ENCODE results near the gene WEE1.
A peak's percentile ranks its signal among the peaks of the same experiment; 100 is the strongest.
"Not testable (repeated sequence)": the region's sequence is repeated elsewhere in the genome, so short reads cannot be mapped to it uniquely, and the experiment has no call there.

The WEE1 gene

DNA sequence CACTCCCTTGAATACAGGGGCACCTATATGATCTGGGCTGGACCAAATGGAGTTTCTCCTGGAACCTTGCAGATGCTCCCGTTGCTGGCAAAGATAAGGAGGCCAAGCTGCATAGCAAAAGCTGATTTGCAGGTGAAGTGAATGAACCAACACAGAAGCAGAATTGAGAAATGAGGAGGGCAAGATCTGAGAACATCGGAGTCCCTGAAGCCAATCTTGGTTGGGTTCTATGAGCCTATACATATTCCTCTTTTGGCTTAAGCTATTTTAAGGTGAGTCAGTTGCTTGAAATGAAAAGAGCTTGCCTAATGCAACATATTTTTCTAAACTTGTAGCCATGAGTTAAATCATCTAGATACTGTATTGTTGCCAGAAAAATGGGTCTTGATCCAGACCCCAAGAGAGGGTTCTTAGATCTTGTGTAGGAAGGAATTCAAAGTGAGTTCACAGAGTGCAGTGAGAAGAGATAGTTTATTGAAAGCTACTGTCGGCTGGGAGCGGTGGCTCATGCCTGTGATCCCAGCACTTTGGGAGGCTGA lies 23.5 kb downstream of the WEE1 start:
- no peak for DNase-seq (ENCODE audit: low spot score)

DNA sequence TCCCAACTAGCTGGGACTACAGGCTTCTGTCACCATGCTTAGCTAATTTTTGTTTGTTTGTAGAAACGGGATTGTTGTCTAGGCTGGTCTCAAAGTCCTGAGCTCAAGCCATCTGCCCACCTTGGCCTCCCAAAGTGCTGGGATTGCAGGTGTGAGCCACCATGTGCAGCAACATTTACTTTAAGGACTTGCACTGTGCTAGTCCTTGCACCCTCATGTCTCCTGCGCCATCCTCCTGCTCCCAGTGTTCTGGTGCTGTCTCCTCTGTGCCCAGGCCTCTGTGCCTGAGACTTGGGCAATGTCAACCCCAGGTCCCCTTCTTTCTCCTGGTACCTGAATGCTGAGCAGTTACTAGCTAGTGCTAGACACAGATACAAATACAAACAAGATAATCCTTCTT lies 26.7 kb downstream of the WEE1 start:
- DNase-seq (ENCODE audit: low spot score) = no peak

GRCh38 chr11:9600644-9601036 lies 27.2 kb downstream of the WEE1 start:
- no peak for DNase-seq (ENCODE audit: low spot score)

DNA sequence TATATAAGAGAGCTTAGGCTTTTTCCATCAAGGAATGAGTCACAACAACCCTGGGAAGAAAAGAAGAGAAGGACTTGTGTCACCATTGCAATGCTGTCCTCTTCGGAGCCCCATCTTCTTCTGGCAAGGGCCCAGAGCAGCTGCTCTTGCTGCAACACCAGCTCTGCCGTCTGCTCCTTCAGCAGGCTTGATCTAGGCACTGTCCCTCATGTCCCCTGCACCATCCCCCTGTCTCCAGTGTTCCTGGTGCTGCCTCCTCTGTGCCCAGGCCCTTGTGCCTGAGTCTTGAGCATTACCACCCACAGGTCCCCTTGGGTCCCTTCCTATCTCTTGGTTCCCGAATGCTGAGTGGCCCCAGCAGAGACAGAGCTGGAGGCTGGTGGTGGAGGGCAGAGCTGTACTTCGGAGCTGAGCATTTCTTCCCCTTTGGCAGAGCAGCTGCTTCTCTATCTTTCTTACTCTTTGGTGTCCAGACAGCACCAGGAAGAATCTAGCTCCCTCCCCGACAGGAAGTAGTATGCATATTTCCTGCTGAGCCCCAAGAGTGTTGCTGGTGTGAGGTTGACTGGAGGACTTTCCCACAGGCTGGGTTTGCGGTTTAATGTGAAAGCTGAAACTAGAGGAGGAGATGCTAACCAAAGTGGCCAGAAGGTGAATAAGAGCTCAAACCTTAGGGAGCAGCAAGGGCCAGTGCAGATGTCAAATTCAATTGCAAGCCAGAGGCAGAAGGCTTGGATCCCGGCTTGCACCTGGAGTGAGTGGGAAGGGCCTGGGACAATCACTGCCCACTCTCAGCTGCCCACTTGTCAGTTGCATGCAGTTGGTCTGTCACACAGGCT lies 27.8 kb downstream of the WEE1 start:
- no peak for DNase-seq (ENCODE audit: low spot score)

- no peak for DNase-seq (ENCODE audit: low spot score)
These were observed 28.4 kb downstream of the WEE1 start for GRCh38 chr11:9601876-9602199.

- not testable (repeated sequence) for DNase-seq (ENCODE audit: low spot score)
These were observed 29.7 kb downstream of the WEE1 start for GRCh38 chr11:9603214-9603613.

- no peak for DNase-seq (ENCODE audit: low spot score)
These were observed 30.7 kb downstream of the WEE1 start for GRCh38 chr11:9604134-9604533.

GRCh38 chr11:9605742-9606141 lies 32.3 kb downstream of the WEE1 start:
- DNase-seq (ENCODE audit: low spot score) = no peak

- DNase-seq (ENCODE audit: low spot score) = no peak
These were observed 33.5 kb downstream of the WEE1 start for GRCh38 chr11:9606809-9607510.

GRCh38 chr11:9607511-9607899 lies 34.0 kb downstream of the WEE1 start:
- no peak for DNase-seq (ENCODE audit: low spot score)

DNA sequence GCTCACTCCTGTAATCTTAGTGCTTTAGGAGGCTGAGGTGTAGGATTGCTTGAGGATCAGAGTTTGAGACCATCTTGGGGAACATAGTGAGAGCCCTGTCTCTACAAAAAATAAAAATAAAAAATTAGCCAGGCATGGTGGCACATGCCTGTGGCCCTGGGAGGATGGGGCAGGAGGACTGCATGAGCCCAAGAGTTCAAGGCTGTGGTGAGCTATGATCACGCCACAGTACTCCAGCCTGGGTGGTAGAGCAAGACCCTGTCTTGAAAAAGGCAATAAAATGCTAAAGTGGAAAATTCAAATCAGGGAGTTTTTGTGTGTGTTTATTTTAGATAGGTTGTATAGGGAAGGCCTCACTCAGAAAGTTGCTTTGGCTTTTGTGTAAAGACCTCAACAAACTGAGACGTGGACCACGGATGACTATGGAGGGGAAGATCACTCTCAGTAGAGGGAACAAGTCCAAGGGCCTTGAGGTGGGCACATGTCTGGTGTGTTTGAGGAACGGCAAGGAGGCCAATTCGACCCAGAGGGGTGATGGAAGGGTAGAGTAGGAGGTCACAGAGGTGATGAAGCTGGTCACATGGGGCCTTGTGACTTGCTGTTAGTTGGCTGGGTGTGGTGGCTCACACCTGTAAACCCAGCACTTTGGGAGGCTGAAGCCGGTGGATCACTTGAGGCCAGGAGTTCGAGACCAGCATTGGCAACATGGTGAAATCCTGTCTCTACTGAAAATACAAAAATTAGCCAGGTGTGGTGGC lies 35.7 kb downstream of the WEE1 start:
- DNase-seq (ENCODE audit: low spot score) = no peak

DNA sequence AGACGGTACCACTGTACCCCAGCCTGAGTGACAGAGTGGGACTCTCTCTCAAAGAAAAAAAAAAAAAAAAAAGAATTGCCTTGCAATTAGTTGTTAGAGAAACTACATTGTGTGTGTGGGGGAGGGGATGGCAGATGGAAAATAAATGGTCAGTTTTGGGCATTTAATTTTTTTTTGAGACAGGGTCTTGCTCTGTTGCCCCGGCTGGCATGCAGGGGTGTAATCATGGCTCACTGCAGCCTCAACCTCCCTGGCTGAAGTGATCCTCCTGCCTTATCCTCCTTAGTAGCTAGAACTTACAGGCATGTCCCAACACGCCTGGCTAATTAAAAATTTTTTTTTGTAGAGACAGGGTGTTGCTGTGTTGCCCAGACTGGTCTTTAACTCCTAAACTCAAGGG lies 36.4 kb downstream of the WEE1 start:
- DNase-seq (ENCODE audit: low spot score) = no peak

DNA sequence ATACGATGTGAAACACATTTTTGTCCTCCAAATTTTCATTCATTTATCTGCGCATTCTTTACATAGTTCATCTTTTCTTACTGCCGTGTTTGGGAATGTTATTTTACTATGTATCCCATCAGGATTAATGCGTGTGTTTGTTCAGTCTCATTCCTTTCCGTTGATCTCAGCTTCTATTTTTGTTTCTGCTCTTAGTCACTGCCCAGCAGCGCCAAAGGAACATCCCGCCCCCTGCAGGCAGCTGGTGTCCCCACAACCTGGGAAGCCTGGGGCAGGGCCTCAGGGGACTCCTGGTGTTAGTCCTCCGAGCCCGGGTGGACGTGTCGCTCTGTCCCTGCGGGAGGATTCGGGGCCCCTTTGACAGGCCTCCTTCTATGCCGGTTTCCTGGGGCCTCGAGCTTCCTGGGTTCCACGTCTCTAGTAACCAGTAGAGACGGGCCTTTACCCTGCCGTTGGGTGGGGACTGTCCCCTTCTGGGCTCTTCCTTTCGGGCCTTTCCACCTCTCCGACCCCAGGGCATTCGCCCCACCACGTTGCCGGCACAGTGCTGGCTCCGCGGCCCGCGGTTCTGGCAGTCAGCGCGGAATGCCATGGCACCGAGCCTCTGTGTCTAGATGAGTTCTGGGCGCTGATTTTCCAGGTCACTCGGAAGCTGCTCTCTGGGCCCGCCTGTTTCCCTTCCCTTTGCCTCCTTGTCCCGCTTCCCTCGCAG lies 39.8 kb downstream of the WEE1 start:
- DNase-seq (ENCODE audit: low spot score) = peak; percentile 96

DNA sequence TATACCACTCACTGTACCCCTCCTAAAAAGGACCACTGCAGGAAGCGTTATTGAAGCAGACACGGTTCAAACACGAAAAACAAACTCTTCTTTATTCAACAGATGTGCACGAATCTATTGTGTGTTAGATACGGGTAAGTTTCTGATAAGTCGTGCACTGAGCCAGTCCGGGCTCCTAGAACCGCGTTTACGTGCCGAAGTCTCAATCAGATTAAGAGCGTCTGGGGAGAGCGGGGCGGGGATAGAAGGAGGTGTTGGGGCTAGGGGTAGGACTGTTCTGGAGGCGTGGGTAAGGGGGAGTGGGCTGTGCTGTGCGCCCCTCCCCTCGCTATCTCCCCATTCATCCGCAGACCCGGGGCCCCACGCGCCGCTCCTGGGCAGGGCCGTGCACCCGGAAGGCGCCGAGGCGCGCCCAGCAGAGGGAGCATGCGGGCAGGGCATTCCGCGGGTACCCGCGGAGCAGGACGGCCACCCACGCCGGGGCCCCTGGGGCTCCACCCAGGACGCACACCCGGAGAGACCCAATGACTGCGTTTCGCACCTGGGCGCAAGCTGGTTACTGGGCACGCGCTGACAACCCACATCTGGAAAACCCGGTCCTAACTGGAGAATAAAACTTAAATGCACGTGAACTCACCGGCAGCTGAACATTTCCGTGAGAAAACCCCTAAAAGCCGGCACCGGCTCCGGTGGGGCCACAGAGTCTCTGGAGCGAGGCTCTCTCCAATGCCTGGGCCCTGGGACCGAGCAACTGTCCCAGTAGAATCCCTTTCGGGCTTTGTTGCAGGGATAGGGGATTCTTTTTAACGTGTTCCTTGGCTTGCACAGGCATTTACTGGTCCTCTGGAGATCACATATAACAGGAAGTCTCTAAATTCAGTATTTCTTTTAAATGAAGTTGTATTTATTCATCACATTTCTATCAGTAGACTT lies 40.6 kb downstream of the WEE1 start:
- DNase-seq (ENCODE audit: low spot score) = peak; percentile 82

DNA sequence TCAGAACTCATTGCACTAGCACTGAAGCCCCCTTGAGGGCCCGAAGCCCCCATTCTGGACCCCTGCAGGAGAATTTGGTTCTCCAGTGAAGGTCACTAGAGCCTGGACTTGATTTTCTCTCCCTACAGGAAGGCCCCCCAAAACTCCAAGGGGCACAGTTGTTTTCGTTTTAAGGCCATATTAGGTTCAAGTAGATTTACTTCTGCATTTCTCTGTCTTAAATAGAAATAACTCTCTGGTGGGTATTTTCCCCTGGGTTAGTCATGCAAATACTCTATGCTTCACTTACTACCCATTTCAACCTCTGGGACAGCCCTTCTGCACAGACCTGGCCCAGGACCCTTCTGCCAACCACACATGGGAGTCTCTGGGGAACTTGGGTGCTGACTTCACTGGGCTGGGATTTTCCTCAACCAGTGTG lies 41.6 kb downstream of the WEE1 start:
- DNase-seq (ENCODE audit: low spot score) = no peak

DNA sequence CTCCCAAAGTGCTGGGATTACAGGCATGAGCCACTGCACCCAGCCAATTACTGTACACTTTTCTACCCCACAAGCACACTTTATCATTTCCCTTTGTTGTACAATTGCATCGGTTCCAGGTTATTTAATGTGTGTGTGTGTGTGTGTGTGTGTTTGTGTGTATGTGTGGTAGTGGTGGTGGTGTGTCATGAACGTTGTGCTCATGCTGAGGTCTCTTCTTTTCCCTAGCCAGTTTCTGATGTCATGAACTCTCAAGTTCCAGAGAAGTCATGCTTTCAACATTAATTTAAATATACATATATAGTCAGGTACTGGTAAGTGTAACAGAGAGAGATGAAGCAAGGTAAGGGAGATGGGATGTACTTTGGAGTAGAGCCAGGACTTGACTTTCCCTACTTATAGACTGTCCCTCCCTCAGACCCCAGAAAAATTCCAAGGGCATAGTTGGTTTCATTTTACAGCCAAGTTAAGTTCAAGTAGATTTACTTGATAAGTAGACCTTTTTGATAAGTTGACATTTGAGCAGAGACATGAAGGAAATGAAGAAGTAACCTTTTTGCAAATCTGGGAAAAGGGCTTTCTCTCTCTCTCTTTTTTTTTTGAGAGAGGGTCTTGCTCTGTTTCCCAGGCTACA lies 42.7 kb downstream of the WEE1 start:
- no peak for DNase-seq (ENCODE audit: low spot score)

DNA sequence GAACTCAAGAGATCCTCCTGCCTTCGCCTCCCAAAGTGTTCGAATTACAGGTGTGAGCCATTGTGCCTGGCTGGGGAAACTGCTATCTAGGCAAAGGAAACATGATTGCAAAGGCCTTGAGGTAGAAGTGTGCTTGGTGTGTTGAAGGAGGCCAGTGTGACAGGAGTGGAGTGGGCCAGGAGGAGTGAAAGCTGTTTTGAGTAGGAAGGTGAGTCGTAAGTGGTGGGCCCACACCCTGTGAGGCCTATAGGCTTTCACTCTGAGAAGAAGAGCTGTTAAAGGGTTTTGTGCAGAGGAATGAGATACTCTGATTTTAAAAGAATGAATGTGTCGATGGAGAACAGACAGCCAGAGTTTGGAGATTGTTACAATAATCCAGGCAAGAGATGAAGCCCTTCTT lies 43.4 kb downstream of the WEE1 start:
- DNase-seq (ENCODE audit: low spot score) = no peak

DNA sequence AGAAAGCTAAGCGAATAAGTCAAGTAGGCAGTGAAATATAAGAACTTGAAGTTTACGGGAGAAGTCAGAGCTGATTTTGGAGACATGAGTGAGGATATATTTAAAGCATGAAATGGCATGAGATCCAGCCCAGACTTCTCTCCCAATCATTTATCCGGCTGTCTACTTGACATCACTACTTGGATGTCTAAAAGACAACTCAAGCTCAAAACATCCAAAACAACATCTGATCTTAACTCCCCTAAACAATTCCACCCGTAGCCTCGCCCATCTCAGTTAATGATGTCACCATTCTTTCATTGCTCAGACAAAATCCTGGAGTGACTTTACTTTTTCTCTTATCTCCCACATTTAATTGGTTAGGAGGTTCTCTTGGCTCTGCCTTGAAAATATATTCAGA lies 44.5 kb downstream of the WEE1 start:
- DNase-seq (ENCODE audit: low spot score) = no peak

DNA sequence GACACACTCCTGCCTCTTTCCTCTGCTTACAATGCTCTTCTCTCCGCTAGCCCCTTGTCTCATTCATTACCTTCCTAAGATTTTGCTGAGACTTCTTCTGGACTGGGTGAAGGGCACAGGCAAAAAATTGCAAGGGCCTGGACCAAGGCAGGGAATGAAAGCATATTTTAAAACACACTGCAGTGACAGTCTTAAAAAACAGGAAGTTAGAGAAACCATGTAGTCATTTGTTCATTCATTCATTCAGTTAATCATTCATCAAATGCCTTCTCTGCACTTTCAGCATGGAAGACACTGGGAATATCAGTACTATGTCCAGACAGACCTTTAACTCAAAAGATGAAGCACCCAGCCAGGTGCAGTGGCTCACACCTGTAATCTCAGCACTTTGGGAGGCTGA lies 45.5 kb downstream of the WEE1 start:
- no peak for DNase-seq (ENCODE audit: low spot score)

DNA sequence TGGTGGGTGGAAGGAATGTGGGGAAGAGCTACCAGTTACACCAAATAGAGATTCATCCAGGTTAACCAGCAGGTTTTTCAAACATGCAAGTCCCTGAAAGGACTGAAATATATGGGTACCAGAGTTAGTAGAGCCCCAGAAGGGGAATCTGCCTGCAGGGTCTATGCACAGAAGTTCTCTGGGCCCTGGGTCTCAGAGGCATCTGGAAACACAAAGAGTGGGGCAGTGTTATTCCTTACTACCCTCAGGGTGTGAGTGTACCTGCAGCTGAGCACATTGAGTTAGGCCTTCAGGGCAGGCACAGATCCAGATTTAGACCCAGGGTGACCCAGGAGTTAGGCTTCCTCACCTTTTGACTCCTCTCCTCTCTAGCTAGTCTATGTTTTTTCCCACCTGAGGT lies 46.5 kb downstream of the WEE1 start:
- DNase-seq (ENCODE audit: low spot score) = no peak

DNA sequence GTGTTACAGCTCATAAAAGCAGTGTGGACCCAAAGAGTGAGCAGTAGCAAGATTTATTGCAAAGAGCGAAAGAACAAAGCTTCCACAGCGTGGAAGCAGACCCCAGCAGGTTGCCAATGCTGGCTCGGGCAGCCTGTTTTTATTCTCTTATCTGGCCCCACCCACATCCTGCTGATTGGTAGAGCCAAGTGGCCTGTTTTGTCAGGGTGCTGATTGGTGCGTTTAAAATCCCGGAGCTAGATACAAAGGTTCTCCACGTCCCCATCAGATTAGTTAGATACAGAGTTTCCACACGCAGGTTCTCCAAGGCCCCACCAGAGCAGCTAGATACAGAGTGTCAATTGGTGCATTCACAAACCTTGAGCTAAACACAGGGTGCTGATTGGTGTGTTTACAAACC lies 48.9 kb downstream of the WEE1 start:
- DNase-seq (ENCODE audit: low spot score) = not testable (repeated sequence)
